ENCODE results near the gene SFR1. TPM values are rescaled to one million over a fixed set of nuclear protein-coding genes. Genes with fewer than 3 reads are reported as not detected.

The SFR1 gene
- total and polyA plus RNA-seq, 8 donors: 9.2 to 11.3 (median 10.1) TPM

DNA sequence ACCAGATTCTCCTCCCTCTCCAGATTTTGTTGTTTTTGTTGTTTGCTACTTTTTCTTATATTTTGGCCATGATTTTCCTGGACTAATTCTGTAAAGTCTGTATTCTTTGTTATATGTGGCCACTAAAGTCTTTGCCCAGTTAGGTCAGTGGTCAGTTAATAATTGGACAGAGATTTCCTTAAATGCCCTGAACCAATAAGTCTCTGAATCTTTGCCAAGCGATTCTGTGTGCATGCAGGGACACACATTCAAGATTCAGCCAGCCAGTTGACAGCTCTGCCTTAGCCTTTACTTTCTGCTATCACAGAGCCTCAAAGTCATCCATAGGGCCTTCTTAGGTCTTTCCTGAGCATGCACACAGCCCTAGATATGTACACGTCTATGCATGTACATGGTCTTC is 25.3 kb upstream of the SFR1 start:
- H3K4me1 ChIP-seq: no peaks in the 10 kb centered on the region
- ATAC-seq (no peak), DNase-seq (no peak)
- H3K36me3 ChIP-seq: no peaks in the 10 kb centered on the region
- TF ChIP-seq, protein P1, sequence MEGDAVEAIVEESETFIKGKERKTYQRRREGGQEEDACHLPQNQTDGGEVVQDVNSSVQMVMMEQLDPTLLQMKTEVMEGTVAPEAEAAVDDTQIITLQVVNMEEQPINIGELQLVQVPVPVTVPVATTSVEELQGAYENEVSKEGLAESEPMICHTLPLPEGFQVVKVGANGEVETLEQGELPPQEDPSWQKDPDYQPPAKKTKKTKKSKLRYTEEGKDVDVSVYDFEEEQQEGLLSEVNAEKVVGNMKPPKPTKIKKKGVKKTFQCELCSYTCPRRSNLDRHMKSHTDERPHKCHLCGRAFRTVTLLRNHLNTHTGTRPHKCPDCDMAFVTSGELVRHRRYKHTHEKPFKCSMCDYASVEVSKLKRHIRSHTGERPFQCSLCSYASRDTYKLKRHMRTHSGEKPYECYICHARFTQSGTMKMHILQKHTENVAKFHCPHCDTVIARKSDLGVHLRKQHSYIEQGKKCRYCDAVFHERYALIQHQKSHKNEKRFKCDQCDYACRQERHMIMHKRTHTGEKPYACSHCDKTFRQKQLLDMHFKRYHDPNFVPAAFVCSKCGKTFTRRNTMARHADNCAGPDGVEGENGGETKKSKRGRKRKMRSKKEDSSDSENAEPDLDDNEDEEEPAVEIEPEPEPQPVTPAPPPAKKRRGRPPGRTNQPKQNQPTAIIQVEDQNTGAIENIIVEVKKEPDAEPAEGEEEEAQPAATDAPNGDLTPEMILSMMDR (IDR thresholded peaks at IDR 0.05): no peak
- intact Hi-C loops (cut with DNase I): no loop called here
- H3K27me3 ChIP-seq: no peaks in the 10 kb centered on the region
- no peak overlapping the region for H3K4me3 ChIP-seq
- no peak overlapping the region for H3K27ac ChIP-seq
- no peaks in the 10 kb centered on the region for H3K9me3 ChIP-seq

DNA sequence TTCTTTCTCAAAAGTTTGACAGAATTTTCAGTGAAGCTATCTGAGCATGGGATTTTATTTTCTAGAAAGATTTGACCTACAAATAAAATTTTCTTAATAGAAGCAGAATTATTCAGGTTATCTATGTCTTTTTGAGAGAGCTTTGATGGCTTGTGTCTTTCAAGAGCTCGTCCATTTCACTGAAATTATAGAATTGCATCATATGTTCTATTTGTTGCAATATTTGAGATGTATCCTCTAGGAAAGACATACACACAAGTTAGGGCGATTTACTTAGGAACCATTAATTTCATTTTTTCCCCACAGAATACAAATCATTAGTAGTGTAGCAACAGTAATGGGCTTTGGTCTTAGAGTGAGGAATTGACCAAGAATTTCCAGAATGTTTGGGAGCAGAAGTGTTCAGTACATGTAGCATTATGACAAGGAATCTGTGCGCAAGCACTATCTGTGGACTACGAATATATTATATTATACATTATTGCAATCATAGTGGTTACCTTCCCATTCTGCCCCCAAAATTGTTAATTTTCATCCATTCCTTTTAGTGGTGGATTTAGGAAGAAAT is 23.5 kb upstream of the SFR1 start:
- intact Hi-C loops (cut with DNase I): no loop called here
- no peak for ATAC-seq

DNA sequence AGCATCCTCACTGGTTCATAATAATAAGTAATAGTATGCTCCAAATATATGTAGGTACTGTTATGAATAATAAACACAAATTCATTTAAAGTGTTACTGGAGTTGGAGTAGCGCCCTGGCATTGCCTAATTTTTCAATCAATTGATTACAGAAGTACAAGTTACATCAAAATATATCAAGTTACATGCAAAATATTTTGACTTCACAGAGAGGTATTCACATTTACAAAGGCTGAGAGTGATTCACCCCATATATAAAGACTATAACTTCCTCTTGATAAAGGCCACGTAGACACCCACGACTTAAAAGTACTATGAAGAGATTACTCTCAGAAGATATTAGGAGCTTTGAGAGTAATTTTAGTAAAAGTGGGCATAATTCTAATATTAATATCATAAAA is 22.7 kb upstream of the SFR1 start:
- H3K4me3 ChIP-seq: no peak overlapping the region
- no peaks in the 10 kb centered on the region for H3K36me3 ChIP-seq
- H3K27me3 ChIP-seq: no peaks in the 10 kb centered on the region
- ATAC-seq (no peak), DNase-seq (no peak)
- TF ChIP-seq, protein P1 (IDR thresholded peaks at IDR 0.05): no peak
- no peak overlapping the region for H3K27ac ChIP-seq
- H3K9me3 ChIP-seq: no peaks in the 10 kb centered on the region
- intact Hi-C loops (cut with DNase I): no loop called here
- H3K4me1 ChIP-seq: no peaks in the 10 kb centered on the region

More for the DNA sequence above, 23.5 kb upstream of the SFR1 start:
- TF ChIP-seq, protein P1 (IDR thresholded peaks at IDR 0.05): no peak
- Histone ChIP-seq H3K27ac (no peak overlapping the region), H3K27me3 (no peaks in the 10 kb centered on the region), H3K36me3 (no peaks in the 10 kb centered on the region), H3K9me3 (no peaks in the 10 kb centered on the region), H3K4me1 (no peaks in the 10 kb centered on the region), H3K4me3 (no peak overlapping the region)
- DNase-seq: no peak

DNA sequence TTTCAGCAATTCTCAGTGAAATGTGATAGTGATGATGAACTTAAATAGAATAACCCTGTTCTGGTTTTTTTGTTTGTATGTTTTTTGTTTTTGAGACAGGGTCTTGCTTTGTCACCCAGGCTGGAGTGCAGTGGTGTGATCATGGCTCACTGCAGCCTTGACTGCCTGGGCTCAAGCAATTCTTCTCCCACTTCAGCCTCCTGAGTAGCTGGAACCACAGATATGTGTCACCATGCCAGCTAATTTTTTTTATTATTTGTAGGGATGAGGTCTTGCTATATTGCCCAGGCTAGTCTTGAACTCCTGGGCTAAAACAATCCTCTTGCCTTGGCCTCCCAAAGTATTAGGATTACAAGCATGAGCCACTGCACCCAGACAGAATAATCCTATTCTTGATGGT is 22.0 kb upstream of the SFR1 start:
- Histone ChIP-seq H3K9me3 (no peaks in the 10 kb centered on the region), H3K27me3 (no peaks in the 10 kb centered on the region), H3K4me3 (no peak overlapping the region), H3K4me1 (no peaks in the 10 kb centered on the region), H3K36me3 (no peaks in the 10 kb centered on the region), H3K27ac (no peak overlapping the region)
- intact Hi-C loops (cut with DNase I): no loop called here
- ATAC-seq: no peak
- DNase-seq: no peak
- TF ChIP-seq, protein P1 (IDR thresholded peaks at IDR 0.05): no peak

DNA sequence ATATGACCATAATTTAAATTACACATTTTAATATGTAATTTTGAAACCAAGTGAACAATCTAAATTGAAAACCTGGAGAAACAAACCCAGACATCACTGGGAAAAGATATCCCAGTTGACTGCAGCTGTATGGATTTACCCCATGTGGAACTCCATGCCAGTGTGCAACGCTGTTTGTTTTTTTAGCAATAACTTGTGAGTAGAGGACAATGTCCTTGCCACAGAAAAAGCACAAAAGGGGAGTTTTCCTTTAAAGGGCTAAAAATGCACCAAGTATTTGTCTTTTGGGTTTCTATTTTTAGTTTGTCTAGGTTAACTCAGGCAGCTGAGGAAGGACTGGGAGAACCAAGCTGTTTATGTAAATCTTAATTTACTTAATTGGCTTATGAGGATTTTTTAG is 21.2 kb upstream of the SFR1 start:
- Histone ChIP-seq H3K27ac (no peak overlapping the region), H3K36me3 (no peaks in the 10 kb centered on the region), H3K4me3 (no peak overlapping the region), H3K9me3 (no peaks in the 10 kb centered on the region), H3K4me1 (no peaks in the 10 kb centered on the region), H3K27me3 (no peaks in the 10 kb centered on the region)
- intact Hi-C loops (cut with DNase I): no loop called here
- ATAC-seq: no peak
- DNase-seq: no peak
- TF ChIP-seq, protein P1 (IDR thresholded peaks at IDR 0.05): no peak

All from left lung (tissue), 10 donors.